Activated naive CD8-positive, alpha-beta T cell treated with anti-CD3 and anti-CD28 coated beads for 36 hours (primary cell): ENCODE data around the gene IRF7. TPM values are rescaled to one million over a fixed set of nuclear protein-coding genes. Genes with fewer than 3 reads are reported as not detected.

Experiments used
- DNase-seq: peaks from one replicate; pipeline ENCODE4 v3.0.0; 2021
- H3K27ac Mint-ChIP-seq: one replicate; pipeline ENCODE4 v1.8.0; 2022; ENCODE audit warnings: mild to moderate bottlenecking, moderate library complexity, mixed read lengths
- H3K27me3 Mint-ChIP-seq: one replicate; pipeline ENCODE4 v1.8.0; 2022; ENCODE audit warnings: mild to moderate bottlenecking, mixed read lengths
- H3K36me3 Mint-ChIP-seq: one replicate; pipeline ENCODE4 v1.8.0; 2021; ENCODE audit warnings: mild to moderate bottlenecking, mixed read lengths
- H3K4me1 Mint-ChIP-seq: one replicate; pipeline ENCODE4 v1.8.0; 2021; ENCODE audit warnings: mixed read lengths
- H3K4me3 Mint-ChIP-seq: one replicate; pipeline ENCODE4 v1.8.0; 2022; ENCODE audit warnings: mild to moderate bottlenecking, moderate library complexity, mixed read lengths
- H3K9me3 Mint-ChIP-seq: one replicate; pipeline ENCODE4 v1.8.0; 2022; ENCODE audit warnings: mixed read lengths
- total RNA-seq, 2 experiments: library from RNA; stranded (reverse); gene quantifications; one replicate each; pipeline ENCODE4 v1.2.3, GENCODE V29; 2021

The IRF7 gene
- total RNA-seq, 2 experiments from 2014 or later = 60.6 to 61.2 TPM

GRCh38 chr11:609341-609811 lies 6.4 kb downstream of the IRF7 start:
- no peaks in the 10 kb centered on the region for H3K9me3 Mint-ChIP-seq
- no peak for DNase-seq
- H3K36me3 Mint-ChIP-seq = peaks cover 11% of the 10 kb centered on the region
- H3K4me3 Mint-ChIP-seq = no peak overlapping the region
- no peak overlapping the region for H3K27ac Mint-ChIP-seq
- peaks cover 10% of the 10 kb centered on the region for H3K4me1 Mint-ChIP-seq
- H3K27me3 Mint-ChIP-seq = no peaks in the 10 kb centered on the region

DNA sequence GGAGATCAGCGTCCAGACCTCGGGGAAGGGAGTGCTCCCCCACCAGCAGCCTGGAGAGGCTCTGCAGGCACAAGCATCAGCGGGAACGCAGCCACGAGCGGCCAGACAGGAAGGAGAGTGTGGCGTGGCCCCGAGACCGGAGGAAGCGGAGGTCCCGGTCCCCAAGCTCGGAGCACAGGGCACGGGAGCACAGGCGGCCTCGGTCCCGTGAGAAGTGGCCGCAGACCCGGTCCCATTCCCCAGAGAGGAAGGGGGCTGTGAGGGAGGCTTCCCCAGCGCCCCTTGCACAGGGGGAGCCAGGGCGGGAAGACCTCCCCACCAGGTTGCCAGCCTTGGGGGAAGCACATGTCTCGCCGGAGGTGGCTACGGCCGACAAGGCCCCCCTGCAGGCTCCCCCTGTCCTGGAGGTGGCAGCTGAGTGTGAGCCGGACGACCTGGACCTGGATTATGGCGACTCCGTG lies 6.9 kb downstream of the IRF7 start:
- Mint-ChIP-seq H3K27me3 (no peaks in the 10 kb centered on the region), H3K4me1 (peaks cover 6% of the 10 kb centered on the region), H3K36me3 (peaks cover 8% of the 10 kb centered on the region), H3K9me3 (no peaks in the 10 kb centered on the region), H3K4me3 (no peak overlapping the region), H3K27ac (no peak overlapping the region)
- no peak for DNase-seq

- Mint-ChIP-seq H3K27ac (no peak overlapping the region), H3K4me3 (no peak overlapping the region), H3K4me1 (peaks cover 4% of the 10 kb centered on the region), H3K9me3 (no peaks in the 10 kb centered on the region), H3K27me3 (no peaks in the 10 kb centered on the region), H3K36me3 (peaks cover 8% of the 10 kb centered on the region)
- no peak for DNase-seq
Measured at GRCh38 chr11:607971-608659, 7.6 kb downstream of the IRF7 start.

- Mint-ChIP-seq H3K4me3 (no peak overlapping the region), H3K4me1 (peaks cover 4% of the 10 kb centered on the region), H3K27ac (peak overlapping the region; percentile 38), H3K27me3 (no peaks in the 10 kb centered on the region), H3K36me3 (peaks cover 8% of the 10 kb centered on the region), H3K9me3 (no peaks in the 10 kb centered on the region)
- no peak for DNase-seq
Measured at GRCh38 chr11:607020-607780, 8.6 kb downstream of the IRF7 start.

DNA sequence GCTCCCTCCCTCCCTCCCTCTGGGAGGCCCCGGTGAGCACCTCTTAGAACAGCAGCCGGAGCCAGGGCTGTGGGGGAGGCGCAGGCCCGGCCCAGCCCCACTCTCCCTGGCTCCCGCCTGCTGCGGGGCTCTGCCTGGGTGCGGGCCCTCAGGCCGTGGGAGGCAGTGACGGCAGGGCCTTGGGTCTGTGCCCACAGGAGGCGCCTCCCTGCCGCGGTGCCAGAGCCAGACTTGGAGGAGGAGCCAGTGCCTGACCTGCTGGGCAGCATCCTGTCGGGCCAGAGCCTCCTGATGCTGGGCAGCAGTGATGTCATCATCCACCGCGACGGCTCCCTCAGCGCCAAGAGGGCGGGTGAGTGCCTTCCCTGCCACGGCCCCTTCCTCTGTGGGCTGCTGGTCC lies 9.5 kb downstream of the IRF7 start:
- Mint-ChIP-seq H3K27ac (no peak overlapping the region), H3K4me1 (peaks cover 4% of the 10 kb centered on the region), H3K36me3 (peaks cover 12% of the 10 kb centered on the region), H3K4me3 (no peak overlapping the region), H3K27me3 (no peaks in the 10 kb centered on the region), H3K9me3 (no peaks in the 10 kb centered on the region)
- DNase-seq = no peak

DNA sequence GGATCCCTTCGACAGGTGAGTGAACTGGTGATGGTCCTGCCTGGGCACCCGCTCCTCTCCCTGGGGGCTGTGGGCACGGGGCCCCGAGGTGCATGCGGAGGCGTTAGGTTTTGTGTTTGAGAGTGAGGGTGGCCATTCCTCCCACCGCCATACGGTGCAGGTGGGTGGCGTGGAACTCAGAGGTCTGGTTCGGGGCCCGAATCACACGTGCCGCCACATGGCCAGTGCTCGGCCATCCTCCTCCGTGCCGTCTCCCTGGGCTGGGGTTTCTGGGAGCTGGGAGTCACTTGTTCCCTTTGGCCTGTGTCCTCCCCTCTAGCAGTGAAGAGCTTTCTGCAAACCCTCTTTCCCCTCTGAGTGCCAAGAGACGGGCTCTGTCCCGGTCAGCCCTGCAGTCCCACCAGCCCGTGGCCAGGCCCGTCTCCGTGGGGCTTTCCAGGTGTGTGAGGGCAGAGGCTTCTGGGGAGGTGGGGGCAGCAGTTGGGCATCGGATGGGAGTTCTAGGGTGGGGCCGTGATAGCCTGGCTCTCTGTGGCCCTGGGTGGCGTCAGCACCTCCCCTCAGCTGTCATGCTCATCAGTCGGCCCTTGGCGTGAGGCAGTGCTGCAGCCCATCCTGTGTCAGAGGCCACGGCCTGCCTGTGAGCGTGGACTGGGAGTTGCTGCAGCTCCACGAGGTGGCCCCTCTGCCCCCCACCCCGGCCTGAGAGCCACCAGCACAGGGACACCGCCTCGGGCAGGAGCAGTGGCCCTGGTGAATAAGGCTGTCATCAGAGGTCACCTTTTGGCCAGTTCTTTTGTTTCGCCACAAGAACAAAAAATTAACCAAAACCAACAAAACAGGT lies 10.2 kb downstream of the IRF7 start:
- peaks cover 8% of the 10 kb centered on the region for H3K36me3 Mint-ChIP-seq
- no peak overlapping the region for H3K27ac Mint-ChIP-seq
- no peak overlapping the region for H3K4me3 Mint-ChIP-seq
- H3K4me1 Mint-ChIP-seq = peaks cover 4% of the 10 kb centered on the region
- no peak for DNase-seq
- H3K27me3 Mint-ChIP-seq = no peaks in the 10 kb centered on the region
- no peaks in the 10 kb centered on the region for H3K9me3 Mint-ChIP-seq

DNA sequence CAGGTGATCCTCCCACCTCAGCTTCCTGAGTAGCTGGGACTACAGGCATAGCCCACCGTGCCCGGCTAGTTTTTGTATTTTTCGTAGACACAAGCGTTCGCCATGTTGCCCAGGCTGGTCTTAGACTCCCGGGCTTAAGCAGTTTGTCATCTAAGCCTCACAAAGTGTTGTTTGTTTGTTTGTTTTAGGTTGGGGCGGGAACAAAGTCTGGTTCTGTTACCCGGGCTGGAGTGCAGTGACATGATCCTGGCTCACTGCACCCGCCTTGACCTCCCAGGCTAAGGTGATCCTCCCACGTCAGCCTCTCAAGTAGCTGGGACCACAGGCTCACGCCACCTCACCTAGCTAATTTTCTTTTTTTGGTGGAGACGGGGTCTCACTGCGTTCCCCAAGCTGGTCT lies 12.6 kb downstream of the IRF7 start:
- H3K4me3 Mint-ChIP-seq = no peak overlapping the region
- peaks cover 4% of the 10 kb centered on the region for H3K4me1 Mint-ChIP-seq
- H3K36me3 Mint-ChIP-seq = peaks cover 8% of the 10 kb centered on the region
- H3K27ac Mint-ChIP-seq = no peak overlapping the region
- no peak for DNase-seq
- no peaks in the 10 kb centered on the region for H3K9me3 Mint-ChIP-seq
- no peaks in the 10 kb centered on the region for H3K27me3 Mint-ChIP-seq

DNA sequence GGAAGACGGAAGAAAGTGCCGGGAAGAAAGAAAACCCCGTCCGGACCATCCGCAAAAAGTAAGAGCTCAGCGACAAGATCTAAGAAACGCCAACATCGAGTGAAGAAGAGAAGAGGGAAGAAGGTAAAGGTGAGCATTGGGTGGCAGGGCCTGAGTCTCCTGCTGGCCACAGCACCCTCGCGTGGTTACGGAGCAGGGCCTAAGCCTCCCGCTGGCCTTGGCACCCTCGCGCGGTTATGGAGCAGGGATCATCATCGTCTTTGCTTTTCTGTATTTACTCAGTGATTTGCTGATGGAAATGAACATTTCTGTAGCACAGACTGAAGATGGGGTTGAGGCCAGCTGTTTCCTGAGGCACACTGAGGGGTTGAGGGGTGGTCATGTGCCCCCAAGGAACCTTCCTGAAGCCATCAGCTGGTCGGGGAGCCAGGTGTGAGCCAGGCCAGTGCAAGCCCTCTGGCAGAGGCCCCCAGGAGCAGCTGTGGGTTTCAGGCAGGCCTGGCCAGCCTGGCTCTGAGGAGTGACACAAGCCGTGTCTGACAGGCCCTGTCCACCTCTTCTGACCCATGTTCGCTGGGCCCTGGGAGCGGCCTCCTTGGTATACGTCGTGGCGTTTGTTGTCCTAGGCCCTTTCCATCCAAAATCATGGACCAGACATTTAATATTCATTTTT lies 14.0 kb downstream of the IRF7 start:
- no peak overlapping the region for H3K4me3 Mint-ChIP-seq
- H3K4me1 Mint-ChIP-seq = peaks cover 2% of the 10 kb centered on the region
- H3K9me3 Mint-ChIP-seq = no peaks in the 10 kb centered on the region
- H3K27ac Mint-ChIP-seq = no peak overlapping the region
- DNase-seq = no peak
- H3K36me3 Mint-ChIP-seq = peaks cover 11% of the 10 kb centered on the region
- H3K27me3 Mint-ChIP-seq = no peaks in the 10 kb centered on the region

- no peaks in the 10 kb centered on the region for H3K4me1 Mint-ChIP-seq
- H3K36me3 Mint-ChIP-seq = peaks cover 21% of the 10 kb centered on the region
- H3K9me3 Mint-ChIP-seq = no peaks in the 10 kb centered on the region
- no peaks in the 10 kb centered on the region for H3K27me3 Mint-ChIP-seq
- H3K4me3 Mint-ChIP-seq = no peak overlapping the region
- no peak overlapping the region for H3K27ac Mint-ChIP-seq
- DNase-seq = no peak
Measured at GRCh38 chr11:598005-598680, 17.6 kb downstream of the IRF7 start.

GRCh38 chr11:597166-597725 lies 18.5 kb downstream of the IRF7 start:
- Mint-ChIP-seq H3K4me3 (no peak overlapping the region), H3K27me3 (no peaks in the 10 kb centered on the region), H3K36me3 (peaks cover 26% of the 10 kb centered on the region), H3K4me1 (no peaks in the 10 kb centered on the region), H3K27ac (no peak overlapping the region), H3K9me3 (no peaks in the 10 kb centered on the region)
- no peak for DNase-seq

DNA sequence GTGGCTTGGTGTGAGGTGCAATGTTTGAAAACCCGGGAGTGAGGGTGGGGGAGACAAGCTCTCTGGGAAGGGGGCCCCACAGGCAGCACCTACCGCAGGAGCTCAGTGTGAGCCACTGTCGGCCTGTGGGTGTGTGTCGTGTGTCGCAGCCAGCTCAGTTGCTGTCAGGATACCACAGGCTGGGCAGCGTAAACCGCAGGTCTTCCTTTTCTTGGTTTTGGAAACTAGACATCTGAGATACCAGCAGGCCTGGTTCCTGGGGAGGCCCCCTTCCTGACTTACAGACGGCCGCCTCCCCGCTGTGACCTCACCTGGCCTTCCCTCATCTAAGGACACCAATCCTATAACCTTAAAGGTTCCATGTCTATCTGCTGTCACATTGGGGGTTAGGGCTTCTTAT lies 19.4 kb downstream of the IRF7 start:
- Mint-ChIP-seq H3K27ac (no peak overlapping the region), H3K36me3 (peaks cover 24% of the 10 kb centered on the region), H3K9me3 (no peaks in the 10 kb centered on the region), H3K27me3 (no peaks in the 10 kb centered on the region), H3K4me1 (no peaks in the 10 kb centered on the region), H3K4me3 (no peak overlapping the region)
- DNase-seq = no peak

GRCh38 chr11:595400-595799 lies 20.4 kb downstream of the IRF7 start:
- H3K36me3 Mint-ChIP-seq = peaks cover 23% of the 10 kb centered on the region
- no peak overlapping the region for H3K27ac Mint-ChIP-seq

GRCh38 chr11:593347-593746 lies 22.4 kb downstream of the IRF7 start:
- Mint-ChIP-seq H3K4me1 (peaks cover under 1% of the 10 kb centered on the region), H3K27me3 (no peaks in the 10 kb centered on the region), H3K27ac (no peak overlapping the region), H3K36me3 (peaks cover 35% of the 10 kb centered on the region), H3K9me3 (no peaks in the 10 kb centered on the region), H3K4me3 (no peak overlapping the region)
- no peak for DNase-seq

More at GRCh38 chr11:595400-595799, 20.4 kb downstream of the IRF7 start:
- Mint-ChIP-seq H3K27me3 (no peaks in the 10 kb centered on the region), H3K4me1 (no peaks in the 10 kb centered on the region), H3K9me3 (no peaks in the 10 kb centered on the region), H3K4me3 (no peak overlapping the region)
- DNase-seq = no peak

- H3K9me3 Mint-ChIP-seq = no peaks in the 10 kb centered on the region
- no peak for DNase-seq
- H3K4me3 Mint-ChIP-seq = no peak overlapping the region
- peaks cover 4% of the 10 kb centered on the region for H3K4me1 Mint-ChIP-seq
- peaks cover 39% of the 10 kb centered on the region for H3K36me3 Mint-ChIP-seq
- H3K27ac Mint-ChIP-seq = no peak overlapping the region
- no peaks in the 10 kb centered on the region for H3K27me3 Mint-ChIP-seq
Measured at GRCh38 chr11:592918-593317, 22.8 kb downstream of the IRF7 start.
